HepG2 (cell line): ENCODE results near the gene SERINC4. TPM values are rescaled to one million over a fixed set of nuclear protein-coding genes. Genes with fewer than 3 reads are reported as not detected.

Source experiments
- ARNT ChIP-seq: fragments of 450-650 bp; IDR thresholded peaks from 2 replicates; pipeline ENCODE4 v1.6.1; 2017
- FOXA3 ChIP-seq: IDR thresholded peaks from 2 replicates; pipeline ENCODE4 v1.6.1; 2016; ENCODE audit warnings: missing genetic modification reagents, missing compliant biosample characterization
- IRX3 ChIP-seq: sonication (generic); formaldehyde crosslinking; IDR thresholded peaks from 2 replicates; pipeline ENCODE4 v1.8.1; 2023; ENCODE audit warnings: mild to moderate bottlenecking, low read depth, missing genetic modification reagents, borderline replicate concordance
- KMT2A ChIP-seq: sonication (generic); formaldehyde crosslinking; IDR thresholded peaks from 2 replicates; pipeline ENCODE4 v1.4.0; 2020; ENCODE audit warnings: missing genetic modification reagents
- PAXIP1 ChIP-seq: sonication (generic); formaldehyde crosslinking; conservative IDR thresholded peaks from 2 replicates; pipeline ENCODE4 v1.4.0; 2020; ENCODE audit warnings: mild to moderate bottlenecking, missing genetic modification reagents, moderate library complexity
- TBX2 ChIP-seq: sonication (generic); formaldehyde crosslinking; IDR thresholded peaks from 2 replicates; pipeline ENCODE4 v1.5.0; 2020; ENCODE audit warnings: missing genetic modification reagents, mild to moderate bottlenecking, borderline replicate concordance
- THAP7 ChIP-seq: sonication (generic); formaldehyde crosslinking; IDR thresholded peaks from 2 replicates; pipeline ENCODE4 v1.8.1; 2023; ENCODE audit warnings: mild to moderate bottlenecking, missing genetic modification reagents
- YY1 ChIP-seq: IDR thresholded peaks from 2 replicates; pipeline ENCODE4 v1.6.1; 2011; ENCODE audit warnings: low read length, low read depth, moderate library complexity, mild to moderate bottlenecking; ENCODE audit not compliant: insufficient read depth, insufficient replicate concordance
- ZNF20 ChIP-seq: sonication (generic); formaldehyde crosslinking; IDR thresholded peaks from 2 replicates; pipeline ENCODE4 v1.4.0; 2020; ENCODE audit warnings: mild to moderate bottlenecking, moderate library complexity, missing genetic modification reagents
- ZNF253 ChIP-seq: sonication (generic); formaldehyde crosslinking; IDR thresholded peaks from 2 replicates; pipeline ENCODE4 v1.8.0; 2022; ENCODE audit warnings: mild to moderate bottlenecking, missing genetic modification reagents, borderline replicate concordance
- ZNF576 ChIP-seq: sonication (generic); formaldehyde crosslinking; IDR thresholded peaks from 2 replicates; pipeline ENCODE4 v1.4.0; 2020; ENCODE audit warnings: mild to moderate bottlenecking, missing genetic modification reagents
- ZNF816 ChIP-seq: sonication (generic); formaldehyde crosslinking; IDR thresholded peaks from 2 replicates; pipeline ENCODE4 v1.8.0; 2022; ENCODE audit warnings: missing genetic modification reagents, mild to moderate bottlenecking, borderline replicate concordance
- polyA plus RNA-seq, 8 experiments: library from polyadenylated mRNA; depleted of rRNA in 3 of 8; stranded (reverse) in 7 of 8; unstranded in 1 of 8; fragments of >200 nt; fragmentation: Illumina TruSeq in 4 of 8; extraction: Trizol in 4 of 8; gene quantifications; 2 replicates each; pipeline versions ENCODE4 v1.2.1 to v1.2.3, GENCODE V29; 2011 to 2016; ENCODE audit warnings: low read depth in 4 of 8, missing spikeins in 1 of 8, mixed read lengths in 1 of 8; ENCODE audit not compliant: insufficient read depth in 1 of 8
- total RNA-seq, 5 experiments: library from RNA; depleted of rRNA; stranded (reverse); fragments of >200 nt; fragmentation: Illumina TruSeq; extraction: Trizol; gene quantifications; 2 replicates each; pipeline ENCODE4 v1.2.3, GENCODE V29; 2016; ENCODE audit warnings: low read depth in 1 of 5
- TF ChIP-seq, protein P1 (sequence below): sonication (generic); formaldehyde crosslinking; IDR thresholded peaks from 2 replicates; pipeline ENCODE4 v1.4.0; 2020; ENCODE audit warnings: mild to moderate bottlenecking, low read depth, missing genetic modification reagents
- TF ChIP-seq, protein P2 (sequence below): sonication (generic); formaldehyde crosslinking; IDR thresholded peaks from 2 replicates; pipeline ENCODE4 v1.5.0; 2020; ENCODE audit warnings: missing genetic modification reagents, mild to moderate bottlenecking, borderline replicate concordance
- TF ChIP-seq, protein P3 (sequence below): sonication (generic); formaldehyde crosslinking; IDR thresholded peaks from 2 replicates; pipeline ENCODE4 v1.4.0; 2020; ENCODE audit warnings: missing genetic modification reagents, borderline replicate concordance

SERINC4 gene
- total and polyA plus RNA-seq, 2 of the 13 experiments (the other 11 are each of a cell fraction or from before 2014, with no cell fraction given): not detected

DNA sequence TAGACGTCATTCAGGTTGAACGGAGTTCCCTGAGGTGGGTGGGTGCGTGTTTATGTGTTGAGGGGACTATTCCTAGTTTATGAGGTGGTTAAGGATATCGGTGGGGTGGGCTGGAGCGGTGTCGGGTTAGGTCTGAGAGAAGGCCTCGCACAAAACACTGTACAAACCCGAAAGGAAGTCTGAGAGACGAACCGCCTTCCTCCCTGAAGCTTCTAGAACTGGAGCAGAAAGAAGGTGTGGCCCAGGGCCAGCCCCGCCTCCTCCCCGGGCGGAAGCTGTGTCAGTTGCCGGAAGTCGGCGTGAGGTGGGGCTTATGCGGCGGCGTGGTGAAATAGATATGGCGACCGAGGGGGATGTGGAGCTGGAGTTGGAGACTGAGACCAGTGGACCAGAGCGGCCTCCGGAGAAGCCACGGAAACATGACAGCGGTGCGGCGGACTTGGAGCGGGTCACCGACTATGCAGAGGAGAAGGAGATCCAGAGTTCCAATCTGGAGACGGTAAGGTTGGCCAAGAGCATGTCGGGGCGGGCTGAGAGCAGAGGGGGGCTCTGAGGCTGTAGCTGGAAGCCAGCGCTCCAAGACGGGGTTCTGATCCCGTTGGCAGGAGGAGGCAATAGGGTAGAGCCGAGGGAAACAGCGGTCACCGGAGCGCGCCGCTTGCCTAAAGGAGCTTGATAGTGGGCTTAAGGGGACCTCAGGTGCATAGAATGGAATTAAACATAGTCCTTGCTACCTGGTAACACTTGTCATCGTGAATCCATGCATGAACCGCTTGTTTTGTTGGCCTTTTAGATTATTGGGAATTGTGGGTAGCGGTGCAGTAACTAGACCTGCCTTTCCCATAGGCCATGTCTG, 494 bp upstream of the SERINC4 start, which contains the start of gene HYPK (continued):
- no peak for TF ChIP-seq ZNF253 (CRISPR knock-in tag)
- peak; percentile 54; the same call in 1 of the 2 replicates for TF ChIP-seq THAP7 (CRISPR knock-in tag)
- peak; percentile 92 for TF ChIP-seq YY1
- TF ChIP-seq TBX2: 0 out of 2 replicates have a peak, but pooled peaks have one; percentile 54
- TF ChIP-seq, protein P1, sequence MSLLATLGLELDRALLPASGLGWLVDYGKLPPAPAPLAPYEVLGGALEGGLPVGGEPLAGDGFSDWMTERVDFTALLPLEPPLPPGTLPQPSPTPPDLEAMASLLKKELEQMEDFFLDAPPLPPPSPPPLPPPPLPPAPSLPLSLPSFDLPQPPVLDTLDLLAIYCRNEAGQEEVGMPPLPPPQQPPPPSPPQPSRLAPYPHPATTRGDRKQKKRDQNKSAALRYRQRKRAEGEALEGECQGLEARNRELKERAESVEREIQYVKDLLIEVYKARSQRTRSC (CRISPR knock-in tag): no peak
- TF ChIP-seq ZNF816 (CRISPR knock-in tag): no peak
- TF ChIP-seq IRX3 (CRISPR knock-in tag): no peak
- TF ChIP-seq ZNF576 (CRISPR knock-in tag): peak; percentile 77; the same call in 1 of the 2 replicates
- TF ChIP-seq ZNF20: no peak
- TF ChIP-seq KMT2A (CRISPR knock-in tag): peak; percentile 35; the same call in 1 of the 2 replicates
- 0 out of 2 replicates have a peak, but pooled peaks have one; percentile 19 for TF ChIP-seq FOXA3
- TF ChIP-seq PAXIP1 (CRISPR knock-in tag): 0 out of 2 replicates have a peak, but pooled peaks have one; percentile 33
- TF ChIP-seq, protein P2, sequence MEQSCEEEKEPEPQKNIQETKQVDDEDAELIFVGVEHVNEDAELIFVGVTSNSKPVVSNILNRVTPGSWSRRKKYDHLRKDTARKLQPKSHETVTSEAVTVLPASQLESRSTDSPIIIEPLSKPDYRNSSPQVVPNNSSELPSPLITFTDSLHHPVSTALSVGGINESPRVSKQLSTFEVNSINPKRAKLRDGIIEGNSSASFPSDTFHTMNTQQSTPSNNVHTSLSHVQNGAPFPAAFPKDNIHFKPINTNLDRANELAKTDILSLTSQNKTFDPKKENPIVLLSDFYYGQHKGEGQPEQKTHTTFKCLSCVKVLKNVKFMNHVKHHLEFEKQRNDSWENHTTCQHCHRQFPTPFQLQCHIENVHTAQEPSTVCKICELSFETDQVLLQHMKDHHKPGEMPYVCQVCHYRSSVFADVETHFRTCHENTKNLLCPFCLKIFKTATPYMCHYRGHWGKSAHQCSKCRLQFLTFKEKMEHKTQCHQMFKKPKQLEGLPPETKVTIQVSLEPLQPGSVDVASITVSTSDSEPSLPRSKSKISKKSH: peak; percentile 88
- TF ChIP-seq, protein P3, sequence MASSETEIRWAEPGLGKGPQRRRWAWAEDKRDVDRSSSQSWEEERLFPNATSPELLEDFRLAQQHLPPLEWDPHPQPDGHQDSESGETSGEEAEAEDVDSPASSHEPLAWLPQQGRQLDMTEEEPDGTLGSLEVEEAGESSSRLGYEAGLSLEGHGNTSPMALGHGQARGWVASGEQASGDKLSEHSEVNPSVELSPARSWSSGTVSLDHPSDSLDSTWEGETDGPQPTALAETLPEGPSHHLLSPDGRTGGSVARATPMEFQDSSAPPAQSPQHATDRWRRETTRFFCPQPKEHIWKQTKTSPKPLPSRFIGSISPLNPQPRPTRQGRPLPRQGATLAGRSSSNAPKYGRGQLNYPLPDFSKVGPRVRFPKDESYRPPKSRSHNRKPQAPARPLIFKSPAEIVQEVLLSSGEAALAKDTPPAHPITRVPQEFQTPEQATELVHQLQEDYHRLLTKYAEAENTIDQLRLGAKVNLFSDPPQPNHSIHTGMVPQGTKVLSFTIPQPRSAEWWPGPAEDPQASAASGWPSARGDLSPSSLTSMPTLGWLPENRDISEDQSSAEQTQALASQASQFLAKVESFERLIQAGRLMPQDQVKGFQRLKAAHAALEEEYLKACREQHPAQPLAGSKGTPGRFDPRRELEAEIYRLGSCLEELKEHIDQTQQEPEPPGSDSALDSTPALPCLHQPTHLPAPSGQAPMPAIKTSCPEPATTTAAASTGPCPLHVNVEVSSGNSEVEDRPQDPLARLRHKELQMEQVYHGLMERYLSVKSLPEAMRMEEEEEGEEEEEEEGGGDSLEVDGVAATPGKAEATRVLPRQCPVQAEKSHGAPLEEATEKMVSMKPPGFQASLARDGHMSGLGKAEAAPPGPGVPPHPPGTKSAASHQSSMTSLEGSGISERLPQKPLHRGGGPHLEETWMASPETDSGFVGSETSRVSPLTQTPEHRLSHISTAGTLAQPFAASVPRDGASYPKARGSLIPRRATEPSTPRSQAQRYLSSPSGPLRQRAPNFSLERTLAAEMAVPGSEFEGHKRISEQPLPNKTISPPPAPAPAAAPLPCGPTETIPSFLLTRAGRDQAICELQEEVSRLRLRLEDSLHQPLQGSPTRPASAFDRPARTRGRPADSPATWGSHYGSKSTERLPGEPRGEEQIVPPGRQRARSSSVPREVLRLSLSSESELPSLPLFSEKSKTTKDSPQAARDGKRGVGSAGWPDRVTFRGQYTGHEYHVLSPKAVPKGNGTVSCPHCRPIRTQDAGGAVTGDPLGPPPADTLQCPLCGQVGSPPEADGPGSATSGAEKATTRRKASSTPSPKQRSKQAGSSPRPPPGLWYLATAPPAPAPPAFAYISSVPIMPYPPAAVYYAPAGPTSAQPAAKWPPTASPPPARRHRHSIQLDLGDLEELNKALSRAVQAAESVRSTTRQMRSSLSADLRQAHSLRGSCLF: no peak
- TF ChIP-seq ARNT: no peak
